OCI-LY1 (cell line): Measurements from ENCODE around the gene LAYN.

ENCODE experiments used
- CTCF ChIP-seq: fragments of 200-600 bp; sonication (generic), shearing (Covaris generic); IDR thresholded peaks from 2 replicates; pipeline ENCODE4 v1.5.1; 2017; ENCODE audit warnings: mild to moderate bottlenecking, antibody characterized with exemption, low read length, moderate library complexity, mixed read lengths
- EZH2 ChIP-seq: fragments of 200-600 bp; sonication (generic), shearing (Covaris generic); IDR thresholded peaks from 2 replicates; pipeline ENCODE4 v1.8.0; 2017; ENCODE audit warnings: borderline replicate concordance, mixed run types, mild to moderate bottlenecking, antibody characterized with exemption, low read length, moderate library complexity, mixed read lengths

GRCh38 chr11:111542606-111543275 is 2.2 kb downstream of the LAYN start:
- TF ChIP-seq CTCF (no peak), EZH2 (no peak)
